Panc1 (cell line): ENCODE results near the gene MAMLD1. TPM values are rescaled to one million over a fixed set of nuclear protein-coding genes. Genes with fewer than 3 reads are reported as not detected.

Experiments used
- ATAC-seq: fragments of 200-7000 bp; cut with Tn5 transposase; 2 replicates; pipeline ENCODE4 v1.9.1; 2020; ENCODE audit warnings: mild to moderate bottlenecking, moderate library complexity
- BruUV-seq: library from RNA; stranded (reverse); fragments of 400-500 nt; replicated peaks from 2 replicates; lab custom pipeline; 2021; lab: Mats Ljungman, UMichigan
- CTCF ChIA-PET: fragments of 300-600 bp; sonication (Branson Sonifier 250); formaldehyde crosslinking; loops from one replicate; lab custom pipeline; 2022; ENCODE audit warnings: antibody characterized with exemption; lab: Charles Lee
- POLR2A ChIA-PET: fragments of 300-600 bp; sonication (Branson Sonifier 250); formaldehyde crosslinking; loops from one replicate; lab custom pipeline; 2022; ENCODE audit warnings: antibody characterized with exemption; lab: Charles Lee
- DNase-seq: peaks from one replicate; pipeline ENCODE4 v3.0.0-alpha.2; 2010; ENCODE audit warnings: low read depth, low spot score
- H3K27ac ChIP-seq: 2 replicates; pipeline ENCODE4 v1.5.1; 2011; ENCODE audit warnings: mild to moderate bottlenecking, low read length, inconsistent platforms
- H3K27me3 ChIP-seq: fragments of 200-500 bp; sonication (Bioruptor generic); 2 replicates; pipeline ENCODE4 v1.6.0; 2014; ENCODE audit warnings: low read length, inconsistent platforms; ENCODE audit not compliant: control insufficient read depth, insufficient read depth
- H3K36me3 ChIP-seq: fragments of 200-500 bp; sonication (Bioruptor generic); 2 replicates; pipeline ENCODE4 v1.5.1; 2014; ENCODE audit warnings: inconsistent platforms, mild to moderate bottlenecking, low read length, moderate library complexity; ENCODE audit not compliant: control insufficient read depth, insufficient read depth
- H3K4me1 ChIP-seq: 2 replicates; pipeline ENCODE4 v1.5.1; 2011; ENCODE audit warnings: inconsistent platforms, mild to moderate bottlenecking, low read length, moderate library complexity; ENCODE audit not compliant: control insufficient read depth, insufficient read depth
- H3K4me3 ChIP-seq, 2 experiments: 2 replicates each; pipeline ENCODE4 v1.5.1; 2011 to 2012; ENCODE audit warnings: low read depth in 2 of 2, low read length in 2 of 2, mild to moderate bottlenecking in 2 of 2, inconsistent platforms in 1 of 2, moderate library complexity in 1 of 2
- H3K9me3 ChIP-seq: fragments of 200-500 bp; sonication (Bioruptor generic); 2 replicates; pipeline ENCODE4 v1.5.1; 2014; ENCODE audit warnings: low read depth, mild to moderate bottlenecking, inconsistent platforms, low read length, moderate library complexity; ENCODE audit not compliant: control insufficient read depth, insufficient read depth
- POLR2AphosphoS5 ChIP-seq: IDR thresholded peaks from 2 replicates; pipeline ENCODE4 v1.6.1; 2012; ENCODE audit warnings: mild to moderate bottlenecking, low read depth, low read length, moderate library complexity
- SIN3A ChIP-seq: IDR thresholded peaks from 2 replicates; pipeline ENCODE4 v1.6.1; 2012; ENCODE audit warnings: low read depth, mild to moderate bottlenecking, low read length, moderate library complexity, borderline replicate concordance; ENCODE audit not compliant: insufficient read depth
- TCF7L2 ChIP-seq: IDR thresholded peaks from 2 replicates; pipeline ENCODE4 v1.6.1; 2011; ENCODE audit warnings: mild to moderate bottlenecking, low read depth, low read length, inconsistent platforms
- in situ Hi-C: cut with HindIII; loops from 2 replicates; pipeline ENCODE4 v1.10.0; 2016; ENCODE audit warnings: low sequenced_read_pairs, low pct_unique_long_range_greater_than_20kb
- intact Hi-C: fragments of 100-400 bp; cut with micrococcal nuclease; formaldehyde crosslinking; loops from one replicate; pipeline ENCODE4 v1.10.0; 2022; ENCODE audit not compliant: unreplicated experiment
- total RNA-seq: library from RNA; stranded (reverse); gene quantifications from one replicate; pipeline ENCODE4 v1.2.1, GENCODE V29; 2021; ENCODE audit not compliant: unreplicated experiment
- TF ChIP-seq, protein P1 (sequence below): fragments of 450-650 bp; IDR thresholded peaks from 2 replicates; pipeline ENCODE4 v1.5.1; 2017; ENCODE audit warnings: mild to moderate bottlenecking
- TF ChIP-seq, protein P2 (sequence below), 2 experiments: IDR thresholded peaks; 2 replicates each; pipeline ENCODE4 v1.6.1; 2011 to 2012; ENCODE audit warnings: low read depth in 2 of 2, control low read depth in 1 of 2, low read length in 1 of 2, mild to moderate bottlenecking in 1 of 2, moderate library complexity in 1 of 2; ENCODE audit not compliant: insufficient read depth in 1 of 2

Gene MAMLD1
- total RNA-seq, 1 experiment from 2014 or later = 2.1 TPM

DNA sequence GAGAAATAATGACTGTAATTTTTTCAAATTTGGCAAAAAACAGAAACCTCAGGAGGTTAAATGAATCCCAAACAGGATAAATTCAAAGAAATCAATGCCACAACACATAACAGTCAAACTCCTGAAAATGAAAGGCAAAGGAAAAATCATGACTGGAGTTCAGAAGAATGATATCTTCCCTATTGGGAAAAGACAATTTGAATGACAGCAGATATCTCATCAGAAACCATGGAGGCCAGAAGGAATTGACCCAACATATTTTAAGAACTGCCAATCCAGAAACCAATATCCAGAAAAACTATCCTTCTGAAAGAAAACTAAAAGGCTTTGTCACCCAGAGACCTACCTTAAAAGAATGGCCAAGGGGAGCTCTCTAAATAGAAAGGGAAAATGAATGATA, 40.1 kb upstream of the MAMLD1 start:
- in situ Hi-C loops = no loop called here
- no peaks in the 10 kb centered on the region for H3K27me3 ChIP-seq
- DNase-seq = no peak
- intact Hi-C loops = no loop called here
- no peak for ATAC-seq
- H3K4me3 ChIP-seq = no peak overlapping the region
- ChIA-PET POLR2A (interaction anchor here (0.7 kb wide), 1 partner anchor 160 kb away, joined by 6 read pairs; no protein-coding TSS in a partner anchor), CTCF (no interaction called here)
- no peaks in the 10 kb centered on the region for H3K4me1 ChIP-seq
- H3K9me3 ChIP-seq = no peaks in the 10 kb centered on the region
- no TSS peak for BruUV-seq
- H3K36me3 ChIP-seq = no peaks in the 10 kb centered on the region
- TF ChIP-seq TCF7L2 (no peak), POLR2AphosphoS5 (no peak), SIN3A (no peak)
- TF ChIP-seq, protein P1, sequence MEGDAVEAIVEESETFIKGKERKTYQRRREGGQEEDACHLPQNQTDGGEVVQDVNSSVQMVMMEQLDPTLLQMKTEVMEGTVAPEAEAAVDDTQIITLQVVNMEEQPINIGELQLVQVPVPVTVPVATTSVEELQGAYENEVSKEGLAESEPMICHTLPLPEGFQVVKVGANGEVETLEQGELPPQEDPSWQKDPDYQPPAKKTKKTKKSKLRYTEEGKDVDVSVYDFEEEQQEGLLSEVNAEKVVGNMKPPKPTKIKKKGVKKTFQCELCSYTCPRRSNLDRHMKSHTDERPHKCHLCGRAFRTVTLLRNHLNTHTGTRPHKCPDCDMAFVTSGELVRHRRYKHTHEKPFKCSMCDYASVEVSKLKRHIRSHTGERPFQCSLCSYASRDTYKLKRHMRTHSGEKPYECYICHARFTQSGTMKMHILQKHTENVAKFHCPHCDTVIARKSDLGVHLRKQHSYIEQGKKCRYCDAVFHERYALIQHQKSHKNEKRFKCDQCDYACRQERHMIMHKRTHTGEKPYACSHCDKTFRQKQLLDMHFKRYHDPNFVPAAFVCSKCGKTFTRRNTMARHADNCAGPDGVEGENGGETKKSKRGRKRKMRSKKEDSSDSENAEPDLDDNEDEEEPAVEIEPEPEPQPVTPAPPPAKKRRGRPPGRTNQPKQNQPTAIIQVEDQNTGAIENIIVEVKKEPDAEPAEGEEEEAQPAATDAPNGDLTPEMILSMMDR = no peak
- TF ChIP-seq, protein P2, sequence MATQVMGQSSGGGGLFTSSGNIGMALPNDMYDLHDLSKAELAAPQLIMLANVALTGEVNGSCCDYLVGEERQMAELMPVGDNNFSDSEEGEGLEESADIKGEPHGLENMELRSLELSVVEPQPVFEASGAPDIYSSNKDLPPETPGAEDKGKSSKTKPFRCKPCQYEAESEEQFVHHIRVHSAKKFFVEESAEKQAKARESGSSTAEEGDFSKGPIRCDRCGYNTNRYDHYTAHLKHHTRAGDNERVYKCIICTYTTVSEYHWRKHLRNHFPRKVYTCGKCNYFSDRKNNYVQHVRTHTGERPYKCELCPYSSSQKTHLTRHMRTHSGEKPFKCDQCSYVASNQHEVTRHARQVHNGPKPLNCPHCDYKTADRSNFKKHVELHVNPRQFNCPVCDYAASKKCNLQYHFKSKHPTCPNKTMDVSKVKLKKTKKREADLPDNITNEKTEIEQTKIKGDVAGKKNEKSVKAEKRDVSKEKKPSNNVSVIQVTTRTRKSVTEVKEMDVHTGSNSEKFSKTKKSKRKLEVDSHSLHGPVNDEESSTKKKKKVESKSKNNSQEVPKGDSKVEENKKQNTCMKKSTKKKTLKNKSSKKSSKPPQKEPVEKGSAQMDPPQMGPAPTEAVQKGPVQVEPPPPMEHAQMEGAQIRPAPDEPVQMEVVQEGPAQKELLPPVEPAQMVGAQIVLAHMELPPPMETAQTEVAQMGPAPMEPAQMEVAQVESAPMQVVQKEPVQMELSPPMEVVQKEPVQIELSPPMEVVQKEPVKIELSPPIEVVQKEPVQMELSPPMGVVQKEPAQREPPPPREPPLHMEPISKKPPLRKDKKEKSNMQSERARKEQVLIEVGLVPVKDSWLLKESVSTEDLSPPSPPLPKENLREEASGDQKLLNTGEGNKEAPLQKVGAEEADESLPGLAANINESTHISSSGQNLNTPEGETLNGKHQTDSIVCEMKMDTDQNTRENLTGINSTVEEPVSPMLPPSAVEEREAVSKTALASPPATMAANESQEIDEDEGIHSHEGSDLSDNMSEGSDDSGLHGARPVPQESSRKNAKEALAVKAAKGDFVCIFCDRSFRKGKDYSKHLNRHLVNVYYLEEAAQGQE (IDR thresholded peaks at IDR 0.05; ENCODE audit: insufficient read depth in 1 of 2, low read depth in 2 of 2, low read length in 1 of 2) = no peak
- H3K27ac ChIP-seq = no peak overlapping the region

DNA sequence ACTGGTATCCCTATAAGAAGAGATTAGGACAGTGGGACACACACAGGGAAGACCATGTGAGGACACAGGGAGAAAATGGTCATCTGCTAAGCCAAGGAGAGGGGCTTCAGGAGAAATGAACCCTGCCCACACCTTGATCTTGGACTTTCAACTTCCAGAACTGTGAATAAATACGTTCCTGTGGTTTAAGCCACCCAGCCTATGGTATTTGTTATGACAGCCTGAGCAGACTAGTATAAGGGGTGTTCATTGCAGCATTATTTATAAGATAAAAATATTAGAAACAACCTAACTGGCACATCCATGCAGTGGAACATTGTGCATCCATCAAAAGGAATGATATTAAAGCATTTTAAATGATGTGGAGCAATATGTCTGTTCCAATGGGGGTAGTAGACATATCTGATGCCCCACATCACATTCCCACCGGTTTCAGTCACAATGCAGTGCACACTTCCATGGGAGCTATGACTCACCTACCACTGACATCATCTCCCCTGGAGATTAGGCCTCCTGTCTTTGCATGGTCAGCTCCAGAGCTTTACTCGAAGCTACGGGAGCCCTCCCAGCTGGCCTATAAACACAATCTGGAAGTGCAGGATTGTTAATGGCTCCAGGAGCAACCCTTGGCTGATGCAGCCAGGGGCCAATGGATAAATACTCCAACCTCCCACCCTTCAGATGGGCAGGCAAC, 38.9 kb upstream of the MAMLD1 start:
- ATAC-seq = no peak
- TF ChIP-seq, protein P2 (IDR thresholded peaks at IDR 0.05; ENCODE audit: insufficient read depth in 1 of 2, low read depth in 2 of 2, low read length in 1 of 2) = no peak
- TF ChIP-seq POLR2AphosphoS5 (no peak), SIN3A (no peak), TCF7L2 (no peak)
- TF ChIP-seq, protein P1 = no peak
- CTCF ChIA-PET = no interaction called here

More for the DNA sequence above, 38.9 kb upstream of the MAMLD1 start:
- POLR2A ChIA-PET = no interaction called here
- Histone ChIP-seq H3K36me3 (no peaks in the 10 kb centered on the region), H3K4me3 (no peak overlapping the region), H3K27ac (no peak overlapping the region), H3K27me3 (no peaks in the 10 kb centered on the region), H3K9me3 (no peaks in the 10 kb centered on the region), H3K4me1 (no peaks in the 10 kb centered on the region)
- in situ Hi-C loops (no loop called here), intact Hi-C loops (no loop called here)
- DNase-seq = peak; percentile 7
- no TSS peak for BruUV-seq
